Inflammatory macrophage treated with lipopolysaccharide for 1 hour (primary cell): ENCODE results near the gene FSIP1.

Source experiments
- DNase-seq, 2 donors: peaks; one replicate each; pipeline ENCODE4 v3.0.0-alpha.2; 2020 to 2022

FSIP1 gene

DNA sequence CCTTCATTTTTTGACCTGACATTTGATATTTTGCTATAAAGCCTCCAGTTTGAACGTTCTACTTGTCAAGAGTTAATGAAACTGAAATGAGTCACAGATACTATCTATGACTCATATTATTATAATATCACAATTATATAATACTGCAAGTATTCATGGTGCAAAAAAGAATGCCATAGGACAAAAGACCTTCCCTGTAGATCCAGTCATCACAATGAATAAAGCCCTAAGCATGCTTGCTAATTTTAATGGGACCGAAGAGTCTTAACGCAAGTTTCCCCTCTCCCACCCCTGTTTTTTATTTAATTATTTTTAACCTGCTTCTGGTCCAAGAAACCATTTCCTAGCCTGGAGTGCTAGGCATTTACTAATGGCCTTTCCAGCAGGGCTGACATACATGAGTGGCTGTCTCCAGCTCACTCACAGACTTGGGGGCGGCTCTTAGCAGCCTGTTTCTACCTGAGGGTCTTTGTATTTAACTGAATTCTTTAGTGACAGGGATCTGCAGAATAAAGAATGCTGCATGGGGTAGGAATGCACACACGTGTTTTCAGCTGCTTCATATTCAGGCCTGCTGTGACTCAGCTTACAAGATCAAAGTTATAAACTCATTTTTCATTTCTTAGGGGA is 140.5 kb downstream of the FSIP1 start:
- no peak for DNase-seq

DNA sequence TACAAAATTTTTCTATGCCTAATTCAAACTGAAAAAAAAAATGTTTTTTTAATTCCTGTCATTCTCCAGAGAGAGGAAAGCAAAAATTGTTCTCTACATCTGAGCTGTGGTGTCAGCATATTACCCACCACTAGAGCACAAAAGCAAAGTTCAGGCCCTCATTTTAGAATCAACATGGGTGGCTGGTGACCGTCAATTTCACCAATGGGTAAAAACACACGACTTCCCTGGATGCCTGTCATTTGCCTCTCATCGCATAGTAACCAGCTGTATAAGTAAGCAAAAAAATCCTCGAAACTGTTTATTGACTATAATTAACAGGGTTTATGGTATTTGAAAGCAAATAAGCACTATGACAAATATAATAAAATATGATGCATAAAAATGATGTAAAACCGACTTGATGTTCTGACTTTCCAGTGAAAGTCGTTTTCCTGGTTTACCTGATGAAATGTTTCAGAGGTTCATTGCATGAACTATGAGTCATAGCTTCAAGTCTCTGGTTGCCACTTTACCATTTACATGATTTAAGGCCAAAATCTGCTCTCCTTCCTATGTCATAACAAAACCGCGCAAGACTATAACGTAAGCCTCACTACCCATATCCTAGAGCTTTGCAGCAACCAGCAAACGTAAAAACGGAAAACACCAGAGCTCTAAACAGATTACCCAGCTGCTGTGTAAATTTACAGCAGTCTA is 141.3 kb downstream of the FSIP1 start:
- no peak for DNase-seq

DNA sequence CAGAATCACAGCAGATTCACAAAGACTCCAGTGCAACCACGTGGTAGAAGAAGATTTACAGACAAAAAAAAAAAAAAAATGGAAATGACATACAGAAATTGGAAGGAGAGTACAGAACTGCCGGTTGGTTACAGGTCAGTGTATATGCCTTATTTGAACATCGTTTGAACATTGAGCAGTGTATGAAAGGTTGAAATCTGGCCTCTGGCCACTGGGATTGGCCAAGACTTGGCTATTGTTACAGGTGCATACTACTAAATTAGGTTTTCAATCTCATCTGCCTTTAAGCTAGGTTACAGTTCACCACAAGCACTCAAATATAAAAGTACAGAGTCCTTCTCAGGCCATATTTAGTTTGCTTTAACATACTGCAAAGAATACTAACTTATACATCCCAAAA is 142.0 kb downstream of the FSIP1 start:
- DNase-seq: no peak

DNA sequence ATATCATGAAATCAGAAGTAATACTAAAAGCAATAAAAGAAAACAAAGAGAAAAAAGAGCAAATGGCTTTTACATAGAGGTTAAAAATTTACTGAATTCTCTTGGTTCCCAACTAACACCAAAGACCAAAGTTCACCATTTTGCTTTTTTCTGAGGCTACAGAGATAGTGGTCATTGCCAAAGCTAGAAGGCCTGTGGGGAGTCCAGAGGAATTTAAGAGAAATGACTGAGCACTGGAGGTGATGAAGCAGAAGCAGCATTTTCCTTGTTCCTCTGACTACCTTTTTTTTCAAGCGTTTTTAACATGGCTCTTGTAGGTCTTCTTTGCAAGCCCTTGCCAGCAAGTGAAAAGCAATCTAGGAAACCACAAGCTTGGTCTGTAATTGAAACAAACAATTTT is 143.6 kb downstream of the FSIP1 start:
- no peak for DNase-seq

DNA sequence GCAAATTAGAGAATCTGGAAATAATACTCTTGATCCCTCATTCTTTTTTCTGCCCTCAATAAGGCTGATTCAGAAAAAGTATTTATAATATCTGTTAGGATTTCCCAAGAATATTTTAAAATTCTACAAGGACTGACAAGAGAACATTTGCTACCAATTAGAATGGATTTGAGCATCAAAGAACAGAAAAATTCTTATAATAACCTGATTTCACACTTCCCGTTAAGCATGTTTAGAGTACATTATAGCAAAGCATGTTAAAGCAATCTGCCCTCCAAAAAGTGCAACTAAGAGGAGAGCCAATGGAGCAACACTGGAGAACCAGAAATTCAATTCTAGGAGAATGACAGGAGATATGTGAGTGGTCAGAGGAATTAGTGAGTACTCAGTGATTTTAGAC is 144.6 kb downstream of the FSIP1 start:
- no peak for DNase-seq

DNA sequence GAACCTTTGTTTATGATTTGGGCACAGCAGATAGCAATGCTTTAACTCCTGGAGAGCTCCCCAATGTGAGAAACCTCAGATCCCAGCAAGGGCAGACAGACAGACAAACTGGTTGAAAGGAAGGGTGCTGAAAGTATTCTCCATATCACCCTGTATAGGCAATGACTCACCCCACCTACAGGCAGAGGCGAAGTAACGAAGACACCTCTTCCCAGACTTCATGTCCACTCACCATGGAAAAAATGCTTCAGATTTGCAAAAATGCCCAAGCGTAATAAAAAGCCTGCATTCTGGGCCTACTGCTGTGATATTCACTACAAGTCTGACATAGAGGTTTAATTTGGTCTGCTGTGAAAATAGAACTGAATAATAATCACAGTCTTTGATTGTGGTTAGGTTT is 151.3 kb downstream of the FSIP1 start:
- DNase-seq: no peak

DNA sequence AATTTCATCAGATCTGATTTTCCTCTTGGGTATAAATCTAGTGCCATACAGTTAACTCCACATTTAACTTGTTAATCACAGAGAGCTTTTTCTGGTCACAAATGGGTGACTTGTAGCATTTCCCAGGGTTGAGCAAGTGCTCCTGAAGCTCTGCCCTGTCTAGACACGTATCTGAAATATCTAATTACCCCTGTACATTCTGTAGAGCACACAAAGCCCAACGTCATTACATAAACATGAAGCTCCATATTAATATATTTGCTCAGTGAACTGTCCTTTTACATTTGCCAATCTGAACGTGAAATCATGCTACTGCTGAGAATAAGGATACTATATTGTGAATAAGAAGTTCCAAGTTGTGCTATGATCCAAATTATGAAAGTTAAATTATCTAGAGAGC is 152.7 kb downstream of the FSIP1 start:
- no peak for DNase-seq

DNA sequence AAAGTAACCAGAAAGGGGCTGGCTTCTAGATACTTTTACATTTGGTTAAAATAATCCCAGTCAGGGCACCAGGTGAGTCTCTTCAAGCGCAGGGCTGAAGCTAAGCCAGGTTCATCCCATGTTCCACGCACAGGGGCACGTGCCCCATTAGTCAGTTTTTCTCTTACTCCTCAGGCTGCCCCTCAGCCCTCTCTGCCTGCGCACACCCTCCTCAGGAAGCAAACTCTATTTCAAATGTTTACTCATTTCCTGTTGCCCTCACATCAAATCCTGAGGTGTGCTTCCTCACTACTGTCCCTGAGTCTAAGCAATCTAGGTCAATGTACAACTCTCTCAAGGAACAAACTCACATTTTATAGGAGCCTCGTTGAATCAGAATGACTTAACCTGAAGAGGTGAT is 153.3 kb downstream of the FSIP1 start:
- no peak for DNase-seq

DNA sequence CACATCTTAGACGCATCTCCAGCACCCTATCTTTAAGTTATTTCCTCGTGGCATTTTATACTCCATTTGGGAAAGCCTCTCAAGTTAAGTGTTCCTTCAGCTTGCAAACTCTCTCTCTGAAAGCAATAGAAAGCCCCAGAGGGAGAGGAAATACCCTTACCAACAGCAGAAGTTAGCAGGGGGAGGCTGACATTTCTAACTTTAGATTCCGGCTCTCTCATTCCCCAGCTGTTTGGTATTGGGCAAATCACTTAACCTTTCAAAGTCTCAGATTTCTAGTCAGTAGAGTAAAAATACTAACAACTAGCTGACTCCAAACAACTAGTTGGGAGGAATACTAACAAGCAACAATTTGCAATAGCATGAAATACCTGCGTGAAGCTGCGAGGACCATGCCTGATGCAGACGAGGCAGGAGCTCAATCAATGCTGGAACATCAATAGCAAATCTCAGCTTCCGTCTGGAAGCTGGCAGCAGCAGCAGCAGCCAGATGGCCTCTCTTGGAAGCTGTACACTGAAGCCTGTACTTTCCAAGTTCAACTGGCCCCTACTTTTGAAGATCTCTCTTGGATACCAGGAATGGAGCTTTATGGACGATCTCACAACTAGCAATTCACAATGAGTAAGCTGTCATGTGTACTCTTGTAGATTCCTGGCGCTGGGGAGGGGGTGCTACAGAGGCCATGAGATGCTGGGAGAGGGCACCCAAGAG is 153.9 kb downstream of the FSIP1 start:
- DNase-seq: no peak

DNA sequence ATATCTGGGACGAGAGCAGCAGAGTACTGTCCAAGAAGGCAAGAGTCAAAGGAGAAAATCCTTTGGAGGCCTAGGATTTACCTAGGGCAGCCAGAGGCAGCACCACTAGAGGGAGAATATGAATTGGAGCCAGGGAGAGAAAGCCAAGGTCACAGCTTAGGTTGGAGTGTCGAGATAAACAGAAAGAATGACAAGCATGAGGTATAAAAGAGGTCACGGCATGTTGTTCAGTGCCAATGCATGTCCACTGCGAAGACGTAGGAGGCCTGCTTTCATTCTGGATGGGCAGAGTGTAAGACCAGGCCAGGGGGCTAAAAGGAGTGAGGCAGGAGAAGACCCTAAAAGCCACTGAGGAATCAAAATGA is 154.5 kb downstream of the FSIP1 start:
- DNase-seq: no peak

DNA sequence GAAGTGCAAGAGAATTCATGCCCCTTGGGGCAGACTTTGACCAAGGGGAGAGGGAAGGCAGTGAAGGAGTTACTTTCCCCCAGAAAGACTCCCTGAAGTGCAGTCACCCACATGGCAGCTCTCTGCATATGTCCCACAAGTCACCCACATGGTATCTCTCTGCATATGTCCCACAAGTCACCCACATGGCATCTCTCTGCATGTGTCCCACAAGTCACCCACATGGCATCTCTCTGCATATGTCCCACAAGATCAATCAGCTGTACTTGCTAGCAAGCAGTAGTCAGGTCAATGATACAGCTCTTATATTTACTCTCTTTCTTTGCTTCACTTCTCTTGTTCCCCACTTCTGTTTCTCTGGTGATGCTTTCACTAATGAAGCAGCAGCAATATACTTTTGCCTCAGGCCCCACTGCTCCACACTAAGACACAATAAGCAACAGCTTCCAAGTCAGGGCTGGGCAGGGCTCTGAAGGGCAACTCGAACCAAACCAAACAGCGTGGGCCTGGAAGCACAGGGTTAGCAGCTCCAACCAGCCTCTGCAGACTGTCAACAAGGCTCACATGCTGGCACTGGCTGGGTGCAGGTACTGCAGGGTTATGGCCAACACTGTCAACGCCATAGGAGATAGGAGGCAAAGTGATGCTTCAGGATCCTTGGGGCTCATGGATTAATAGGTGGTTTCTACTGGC is 155.0 kb downstream of the FSIP1 start:
- DNase-seq: no peak

DNA sequence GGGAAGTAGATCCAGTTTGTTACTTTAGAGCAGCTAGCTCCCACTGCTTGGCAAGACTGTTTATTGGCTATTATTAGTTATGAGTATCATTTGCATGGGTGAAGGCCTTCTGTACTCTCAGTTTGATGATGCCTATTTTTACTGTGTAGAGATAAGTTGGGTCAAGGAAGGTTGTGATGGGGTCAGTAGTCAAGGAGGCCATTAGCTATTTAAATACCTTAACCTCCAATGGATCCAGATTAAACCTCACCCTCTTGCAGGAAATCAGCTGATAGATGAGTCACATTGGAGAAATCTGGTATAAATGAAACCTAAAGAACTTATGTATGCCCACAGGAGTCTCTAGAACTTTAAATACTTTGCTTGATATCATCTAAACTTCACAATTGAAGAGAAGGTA is 156.8 kb downstream of the FSIP1 start:
- no peak for DNase-seq

DNA sequence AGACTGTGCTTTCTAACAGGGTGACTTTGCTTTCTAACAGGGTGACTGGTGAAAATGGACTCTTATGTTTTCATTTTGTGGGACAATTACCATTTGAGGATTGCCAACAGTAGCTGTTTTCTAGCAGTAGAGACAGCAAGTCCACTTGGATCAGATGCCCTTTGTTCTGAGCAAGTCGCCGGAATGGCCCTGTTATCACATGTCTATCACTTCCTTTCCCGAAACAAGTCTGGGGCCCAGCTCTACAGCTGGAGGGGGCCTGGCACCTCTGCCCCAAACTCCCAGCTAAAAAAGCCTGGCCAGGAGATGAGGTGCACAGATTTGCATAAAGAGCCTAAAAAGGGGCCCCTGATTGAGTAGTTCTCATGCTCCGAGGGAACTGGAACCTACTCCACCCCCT is 157.2 kb downstream of the FSIP1 start:
- no peak for DNase-seq

DNA sequence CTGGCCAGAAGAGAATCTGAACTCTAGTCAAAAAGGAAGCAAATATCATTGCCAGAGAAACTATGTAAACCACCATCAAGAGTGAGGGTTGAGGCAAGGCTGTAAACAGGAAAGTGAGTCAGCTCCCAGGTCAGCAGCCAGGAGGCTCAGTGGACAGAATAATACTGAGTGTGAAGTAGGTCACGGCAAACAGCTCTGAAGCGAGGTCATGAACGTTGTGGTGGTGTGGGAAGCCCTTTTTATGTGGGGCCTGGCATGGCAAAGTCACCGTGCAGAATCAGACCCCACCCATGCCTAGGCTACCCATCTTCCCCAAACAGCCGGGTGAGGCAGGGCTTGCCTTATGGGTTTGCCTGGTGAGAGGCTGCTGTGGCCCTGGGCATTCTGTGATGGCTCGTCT is 157.8 kb downstream of the FSIP1 start:
- peak in 1 of 2 donors; percentile 1 for DNase-seq

DNA sequence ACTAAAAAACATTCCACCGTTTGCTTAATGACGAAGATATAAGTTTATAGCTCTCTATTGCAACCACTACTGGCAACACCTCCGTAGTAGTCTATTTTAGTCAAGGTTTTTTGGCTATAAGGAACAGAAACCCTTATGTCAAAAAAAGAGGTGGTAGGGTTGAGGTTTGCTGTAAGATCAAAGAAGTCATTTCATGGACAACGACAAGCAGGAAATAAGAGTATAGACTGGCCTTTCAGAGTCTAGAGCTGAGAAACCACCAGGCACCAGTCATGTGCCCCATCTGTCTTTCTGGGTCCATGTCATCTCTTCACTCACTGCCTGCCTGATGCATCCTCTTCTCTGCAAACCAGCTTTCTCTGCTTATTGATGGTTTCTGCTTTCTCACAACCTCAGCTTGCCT is 159.1 kb downstream of the FSIP1 start:
- DNase-seq: no peak

DNA sequence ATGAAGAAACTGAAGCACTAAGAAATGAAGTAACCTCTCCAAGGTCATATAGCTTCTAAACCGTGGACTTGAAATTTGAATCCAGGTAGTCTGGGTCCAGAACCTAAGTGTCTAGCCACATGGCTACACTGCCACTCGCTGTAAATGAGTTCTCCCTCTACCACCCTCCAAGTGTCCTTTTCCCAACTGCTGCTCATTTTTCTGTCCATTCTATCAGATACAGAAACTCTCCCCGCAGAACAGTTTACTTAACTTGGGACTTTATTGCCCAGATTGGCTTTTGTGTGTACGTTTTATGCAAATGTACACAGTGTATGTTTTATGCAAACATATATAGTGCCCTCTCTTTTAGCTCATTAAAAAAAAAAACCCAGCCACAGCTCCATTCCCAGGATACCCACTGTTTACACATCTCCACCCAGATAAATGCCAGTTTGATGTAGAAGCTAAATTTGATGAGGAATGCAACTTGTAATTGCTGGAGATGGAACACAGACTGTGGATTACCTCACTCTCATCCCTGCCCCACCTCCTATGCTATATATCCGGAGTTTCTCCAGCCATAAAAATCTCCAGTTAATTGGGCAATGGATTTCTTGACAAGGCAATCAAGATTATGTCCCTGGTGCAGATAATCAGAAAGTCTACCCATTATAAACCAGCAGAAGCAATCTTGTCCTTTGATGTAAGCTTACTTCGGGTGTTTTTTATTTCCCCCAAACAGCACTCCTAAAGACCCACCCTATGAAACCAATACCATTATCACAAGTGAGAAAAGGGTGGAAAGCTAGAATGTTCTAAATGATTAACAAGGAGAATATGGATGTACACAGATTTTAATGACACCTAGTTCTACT is 159.8 kb downstream of the FSIP1 start:
- DNase-seq: no peak

DNA sequence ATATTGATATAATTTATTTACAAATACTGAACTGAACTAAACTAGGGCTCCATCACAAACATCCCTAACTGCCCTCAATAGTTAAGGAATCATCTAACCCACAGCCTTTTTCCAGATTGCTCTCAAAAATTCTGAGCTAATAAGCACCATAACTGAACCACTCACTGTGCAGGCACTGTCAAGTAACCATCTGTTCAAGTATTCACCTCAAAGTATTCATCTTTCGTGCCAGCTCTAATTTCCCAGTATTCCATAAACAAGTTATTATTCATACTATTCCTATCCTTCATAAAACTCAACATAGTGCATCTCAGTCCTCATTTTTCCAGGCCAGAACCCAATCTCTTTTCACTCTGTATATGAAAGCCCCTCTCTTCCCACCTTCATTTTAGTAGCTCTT is 160.7 kb downstream of the FSIP1 start:
- no peak for DNase-seq

DNA sequence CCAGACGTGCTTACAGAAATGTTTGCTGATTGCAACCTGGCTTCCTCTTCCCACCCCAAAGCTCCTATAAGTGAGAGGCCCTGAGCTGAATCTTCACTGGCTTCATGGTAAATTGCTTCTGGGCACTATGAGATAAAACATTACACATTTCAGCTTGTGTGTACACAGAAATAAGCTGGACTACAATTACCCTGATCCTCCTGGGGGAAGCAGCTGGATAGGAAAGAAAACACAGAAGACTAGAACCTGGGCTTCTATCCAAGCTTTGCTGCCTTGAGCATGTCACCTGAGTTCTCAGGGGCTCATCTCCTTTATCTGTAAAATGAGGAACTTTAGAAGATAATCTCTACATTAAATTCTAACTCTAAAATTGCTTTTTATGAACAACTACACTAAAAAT is 161.4 kb downstream of the FSIP1 start:
- no peak for DNase-seq

DNA sequence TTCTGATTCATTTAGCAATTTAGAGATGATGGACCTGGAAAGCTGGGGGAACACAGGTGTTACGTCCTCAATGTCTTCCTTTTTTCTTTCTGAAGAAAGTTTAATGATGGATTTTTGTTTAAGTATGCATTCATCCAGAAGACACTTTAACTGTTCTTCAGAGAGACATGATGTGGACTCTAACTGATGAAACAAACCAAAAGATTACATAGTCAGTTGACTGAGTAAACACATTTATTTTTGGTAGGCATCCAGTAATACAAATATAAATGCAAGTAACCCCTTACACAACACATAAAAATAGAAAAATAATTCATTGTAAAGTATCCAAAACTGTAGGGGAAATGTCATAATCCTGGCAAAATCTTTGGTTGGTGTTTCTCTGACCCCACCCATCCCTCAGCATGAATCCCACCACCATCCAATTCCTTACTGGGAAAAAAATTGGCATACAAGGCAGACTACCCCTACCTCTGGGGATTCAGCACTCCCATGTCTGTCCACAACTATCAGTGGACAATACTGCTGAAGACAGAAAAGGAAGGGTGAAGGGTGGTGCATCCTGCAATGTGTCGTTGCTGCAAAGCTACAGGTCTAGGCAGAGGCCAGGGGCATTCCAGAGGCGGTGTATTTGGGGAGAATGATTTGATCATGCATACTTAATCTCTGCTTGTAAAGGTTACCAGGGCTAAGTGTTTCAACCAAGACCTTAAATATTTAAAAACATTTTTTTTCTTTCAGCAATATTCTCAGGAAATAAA is 164.4 kb downstream of the FSIP1 start:
- DNase-seq: no peak

DNA sequence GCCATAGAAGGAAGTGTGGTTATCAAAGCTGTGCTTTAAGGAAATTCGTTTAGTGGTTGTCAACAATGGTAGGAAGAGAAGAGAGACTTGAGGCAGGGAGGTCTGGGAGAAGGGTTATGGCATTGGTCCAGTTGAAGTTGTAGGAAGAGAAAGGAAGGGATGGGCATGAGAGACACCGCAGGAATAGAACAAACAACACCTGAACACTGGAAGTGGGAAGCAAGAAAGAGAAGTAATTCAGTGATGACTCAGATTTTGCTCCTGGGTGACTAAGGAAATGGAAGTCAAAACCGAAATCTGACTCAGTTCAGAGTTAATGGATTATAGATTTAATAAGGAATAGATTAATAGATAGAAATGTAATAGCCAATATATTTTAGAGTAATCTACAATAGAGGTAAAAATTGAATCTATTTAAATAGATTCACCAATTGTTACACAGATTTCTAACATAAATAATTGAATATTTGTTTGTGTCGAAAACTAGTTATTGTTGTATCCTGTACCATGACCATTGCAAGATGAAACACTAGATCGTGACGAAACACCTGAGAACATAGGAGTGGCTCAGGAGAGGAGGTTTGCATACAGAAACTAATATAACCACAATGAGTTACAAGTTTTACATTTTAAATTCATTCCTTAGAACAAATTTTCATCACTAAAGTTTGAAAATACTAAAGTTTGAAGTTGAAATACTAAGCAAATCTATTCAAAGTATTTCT is 165.7 kb downstream of the FSIP1 start:
- DNase-seq: no peak

DNA sequence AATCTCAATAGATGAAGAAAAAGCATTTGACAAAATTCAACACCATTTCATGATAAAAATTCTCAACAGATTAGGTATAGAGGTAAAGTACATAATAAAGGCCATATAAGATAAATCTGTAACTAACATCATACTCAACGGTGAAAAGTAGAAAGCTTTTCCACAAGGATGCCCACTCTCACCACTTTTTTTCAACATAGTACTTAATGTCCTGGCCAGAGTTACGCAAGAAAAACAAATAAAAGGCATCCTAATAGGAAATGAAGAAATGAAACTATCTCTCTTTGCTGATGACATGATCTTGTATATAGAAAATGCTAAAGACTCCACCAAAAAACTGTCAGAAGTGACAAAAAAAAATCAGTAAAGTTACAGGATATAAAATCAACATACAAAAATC is 168.8 kb downstream of the FSIP1 start:
- DNase-seq: no peak
